Tibial nerve (tissue), 4 donors: ENCODE results near the gene NOL12. TPM values are rescaled to one million over a fixed set of nuclear protein-coding genes. Genes with fewer than 3 reads are reported as not detected.
A peak's percentile ranks its signal among the peaks of the same experiment; 100 is the strongest.

ENCODE experiments used
- DNase-seq, 2 donors: peaks; one replicate each; pipeline ENCODE4 v3.0.0-alpha.2; 2019; ENCODE audit warnings: low spot score in 2 of 2
- H3K27ac ChIP-seq, 4 donors: fragments of 200-600 bp; sonication (generic) in 3 of 4; one replicate each; pipeline ENCODE4 v1.5.1; 2017 to 2019; ENCODE audit warnings: mild to moderate bottlenecking in 1 of 4
- H3K27me3 ChIP-seq, 2 donors: fragments of 200-600 bp; sonication (generic) in 1 of 2; one replicate each; pipeline versions ENCODE4 v1.5.1 to v1.6.0; 2017 to 2019
- H3K36me3 ChIP-seq, 3 donors: fragments of 200-600 bp; sonication (generic); one replicate each; pipeline ENCODE4 v1.5.1; 2018 to 2019
- H3K4me1 ChIP-seq, 4 donors: fragments of 200-600 bp; sonication (generic) in 3 of 4; one replicate each; pipeline ENCODE4 v1.5.1; 2017 to 2019
- H3K4me3 ChIP-seq, 4 donors: fragments of 200-600 bp; sonication (generic) in 3 of 4; one replicate each; pipeline ENCODE4 v1.5.1; 2017 to 2019; ENCODE audit warnings: mild to moderate bottlenecking in 1 of 4, moderate library complexity in 1 of 4
- H3K9me3 ChIP-seq, 4 donors: fragments of 200-600 bp; sonication (generic) in 3 of 4; one replicate each; pipeline ENCODE4 v1.5.1; 2017 to 2019
- CTCF ChIP-seq, 5 experiments: fragments of 200-600 bp in 3 of 5; fragments of 450-650 bp in 2 of 5; sonication (generic) in 3 of 5; IDR thresholded peaks; one replicate each; pipeline ENCODE4 v1.5.1; 2016 to 2019; ENCODE audit warnings: antibody characterized with exemption in 5 of 5, mild to moderate bottlenecking in 3 of 5, moderate library complexity in 2 of 5
- EP300 ChIP-seq, 2 donors: sonication (generic); formaldehyde crosslinking; IDR thresholded peaks; one replicate each; pipeline ENCODE4 v1.6.1; 2017; ENCODE audit warnings: antibody characterized with exemption in 2 of 2, mild to moderate bottlenecking in 1 of 2
- POLR2A ChIP-seq, 2 donors: fragments of 450-650 bp; IDR thresholded peaks; one replicate each; pipeline ENCODE4 v1.6.1; 2017; ENCODE audit warnings: antibody characterized with exemption in 2 of 2, mild to moderate bottlenecking in 2 of 2, moderate library complexity in 2 of 2
- WGBS, 2 donors: methylation state at CpG; one replicate each; pipeline ENCODE4 v1.1.5; 2018; 5-methylcytosine and 5-hydroxymethylcytosine counted together
- total RNA-seq, 4 donors: library from RNA; depleted of rRNA; stranded (reverse); fragments of >200 nt; gene quantifications; one replicate each; pipeline ENCODE4 v1.1.0, GENCODE V29; 2016

The NOL12 gene
- total RNA-seq, 4 donors from 2014 or later, result 24.1 to 39.5 (median 31.2) TPM

GRCh38 chr22:37677493-37677974 lies 8.6 kb upstream of the NOL12 start:
- Histone ChIP-seq H3K36me3 (peaks cover 0 to 24% (median 0%) of the 10 kb centered on the region in 3 donors), H3K4me3 (peak overlapping the region; percentile 46 to 77 (median 64)), H3K27ac (peak overlapping the region; percentile 80 to 97 (median 93)), H3K27me3 (no peaks in the 10 kb centered on the region), H3K4me1 (peaks cover 7 to 86% (median 45%) of the 10 kb centered on the region in 4 donors), H3K9me3 (no peaks in the 10 kb centered on the region)
- 29 to 34% methylated on average over 15 of the region's 15 CpGs for WGBS, 2 donors
- DNase-seq, result no peak
- TF ChIP-seq EP300 (IDR thresholded peaks at IDR 0.05) (no peak), CTCF (IDR thresholded peaks at IDR 0.05) (no peak), POLR2A (IDR thresholded peaks at IDR 0.05) (no peak)

- H3K4me1 ChIP-seq, result peaks cover 7 to 78% (median 39%) of the 10 kb centered on the region in 4 donors
- no peaks in the 10 kb centered on the region for H3K9me3 ChIP-seq
- TF ChIP-seq EP300 (IDR thresholded peaks at IDR 0.05), result no peak
- no peak for TF ChIP-seq CTCF (IDR thresholded peaks at IDR 0.05)
- TF ChIP-seq POLR2A (IDR thresholded peaks at IDR 0.05), result no peak
- DNase-seq, result no peak
- H3K4me3 ChIP-seq, result peak overlapping the region in 1 of 4 donors; percentile 10
- WGBS, 2 donors, result 39 to 55% methylated on average over 14 to 17 of the region's 18 CpGs
- no peaks in the 10 kb centered on the region for H3K27me3 ChIP-seq
- peak overlapping the region in 3 of 4 donors; percentile 35 to 97 (median 94) for H3K27ac ChIP-seq
- H3K36me3 ChIP-seq, result peaks cover 0 to 24% (median 0%) of the 10 kb centered on the region in 3 donors
Observed at GRCh38 chr22:37678372-37678771, 7.8 kb upstream of the NOL12 start.

- Histone ChIP-seq H3K27ac (peak overlapping the region in 1 of 4 donors; percentile 94), H3K9me3 (no peaks in the 10 kb centered on the region), H3K4me3 (no peak overlapping the region), H3K4me1 (peaks cover 0 to 65% (median 26%) of the 10 kb centered on the region in 4 donors), H3K36me3 (peaks cover 0 to 24% (median 0%) of the 10 kb centered on the region in 3 donors), H3K27me3 (no peaks in the 10 kb centered on the region)
- TF ChIP-seq CTCF (IDR thresholded peaks at IDR 0.05) (no peak), EP300 (IDR thresholded peaks at IDR 0.05) (no peak), POLR2A (IDR thresholded peaks at IDR 0.05) (no peak)
- no peak for DNase-seq
- 62 to 65% methylated on average over 8 of the region's 8 CpGs for WGBS, 2 donors
Observed at GRCh38 chr22:37679670-37680069, 6.5 kb upstream of the NOL12 start.

GRCh38 chr22:37680191-37680851 lies 5.8 kb upstream of the NOL12 start:
- H3K27ac ChIP-seq, result peak overlapping the region in 2 of 4 donors; percentile 62 to 67
- TF ChIP-seq CTCF (IDR thresholded peaks at IDR 0.05) (no peak), POLR2A (IDR thresholded peaks at IDR 0.05) (no peak), EP300 (IDR thresholded peaks at IDR 0.05) (no peak)
- peaks cover 0 to 58% (median 22%) of the 10 kb centered on the region in 4 donors for H3K4me1 ChIP-seq
- H3K27me3 ChIP-seq, result no peaks in the 10 kb centered on the region
- no peak overlapping the region for H3K4me3 ChIP-seq
- WGBS, 2 donors, result 59 to 67% methylated on average over 7 of the region's 7 CpGs
- H3K9me3 ChIP-seq, result no peaks in the 10 kb centered on the region
- no peak for DNase-seq
- H3K36me3 ChIP-seq, result peaks cover 0 to 24% (median 0%) of the 10 kb centered on the region in 3 donors

GRCh38 chr22:37681001-37681424 lies 5.1 kb upstream of the NOL12 start:
- Histone ChIP-seq H3K4me3 (no peak overlapping the region), H3K9me3 (no peaks in the 10 kb centered on the region), H3K27me3 (no peaks in the 10 kb centered on the region), H3K4me1 (peaks cover 0 to 62% (median 24%) of the 10 kb centered on the region in 4 donors), H3K27ac (peak overlapping the region in 3 of 4 donors; percentile 1 to 67 (median 62)), H3K36me3 (peaks cover 0 to 24% (median 0%) of the 10 kb centered on the region in 3 donors)
- DNase-seq, result no peak
- WGBS, 2 donors, result 58 to 72% methylated on average over 2 of the region's 2 CpGs
- TF ChIP-seq EP300 (IDR thresholded peaks at IDR 0.05) (no peak), POLR2A (IDR thresholded peaks at IDR 0.05) (no peak), CTCF (IDR thresholded peaks at IDR 0.05) (no peak)
